Activated CD4-positive, alpha-beta T cell treated with anti-CD3 and anti-CD28 coated beads, Interleukin-2, amount 50 U/mL, for 1 hour (primary cell): ENCODE data around the gene COL4A6.
"Not testable (repeated sequence)": the region's sequence is repeated elsewhere in the genome, so short reads cannot be mapped to it uniquely, and the experiment has no call there.

Experiments
- DNase-seq: peaks from one replicate; pipeline ENCODE4 v3.0.0-alpha.2; 2020

Gene COL4A6

GRCh38 chrX:108399418-108400165 is 38.6 kb downstream of the COL4A6 start:
- no peak for DNase-seq

DNA sequence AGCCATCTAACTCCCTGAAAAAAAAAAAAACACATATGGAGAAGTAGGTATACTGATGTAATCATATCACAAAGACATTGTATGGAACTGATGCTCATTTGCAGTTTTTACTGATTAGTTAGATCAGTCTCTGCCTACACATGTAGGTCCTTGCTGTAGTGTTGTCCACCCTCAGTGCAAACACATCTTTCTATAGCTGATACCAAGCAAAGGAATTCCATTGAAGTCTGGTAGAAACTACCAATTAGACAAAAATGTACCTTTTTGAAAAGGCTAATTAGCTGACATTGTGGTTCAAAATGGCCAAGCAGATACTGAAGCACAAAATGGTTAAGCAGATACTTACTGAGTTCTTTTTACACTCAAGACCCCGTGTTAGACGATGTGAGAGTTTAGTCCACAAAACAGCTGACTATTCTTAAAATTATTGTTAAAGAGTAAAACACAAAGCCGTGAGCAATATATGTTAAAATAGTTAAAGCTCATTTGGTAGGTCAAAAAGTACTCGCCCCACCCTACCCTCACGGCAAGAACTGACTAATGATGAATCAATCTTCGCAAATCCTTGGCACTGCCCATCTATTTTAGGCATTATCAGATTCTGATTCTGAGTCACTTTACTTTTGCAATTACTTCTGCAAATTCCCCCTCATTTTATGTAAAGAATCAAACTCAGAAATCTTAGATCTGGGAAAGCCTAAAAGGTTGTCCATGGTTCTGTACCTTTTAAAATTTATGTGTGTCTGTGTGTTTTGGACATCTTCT is 40.4 kb downstream of the COL4A6 start:
- DNase-seq: no peak

DNA sequence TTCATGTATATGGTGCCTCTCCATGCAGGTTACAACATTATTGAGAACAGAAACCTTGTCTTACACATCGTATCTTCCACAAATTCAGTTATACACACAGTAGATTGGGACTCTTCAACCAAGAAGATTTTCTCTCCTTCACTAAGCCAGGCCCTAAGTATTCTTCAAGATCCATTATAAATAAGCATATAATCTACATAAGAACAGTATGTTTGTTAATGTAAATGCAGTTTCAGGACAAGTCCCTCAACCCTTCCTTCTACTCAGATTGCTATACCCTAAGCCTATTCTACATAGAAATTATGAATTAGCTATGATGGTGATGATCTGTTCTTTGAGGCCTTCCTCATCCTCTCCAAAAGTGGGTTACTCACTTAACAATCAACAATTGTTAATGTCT is 41.2 kb downstream of the COL4A6 start:
- DNase-seq: no peak

- no peak for DNase-seq
Measured at GRCh38 chrX:108396188-108396891, 41.9 kb downstream of the COL4A6 start.

GRCh38 chrX:108390976-108391717 is 47.1 kb downstream of the COL4A6 start:
- not testable (repeated sequence) for DNase-seq

- DNase-seq: no peak
Measured at GRCh38 chrX:108384783-108385182, 53.4 kb downstream of the COL4A6 start.

DNA sequence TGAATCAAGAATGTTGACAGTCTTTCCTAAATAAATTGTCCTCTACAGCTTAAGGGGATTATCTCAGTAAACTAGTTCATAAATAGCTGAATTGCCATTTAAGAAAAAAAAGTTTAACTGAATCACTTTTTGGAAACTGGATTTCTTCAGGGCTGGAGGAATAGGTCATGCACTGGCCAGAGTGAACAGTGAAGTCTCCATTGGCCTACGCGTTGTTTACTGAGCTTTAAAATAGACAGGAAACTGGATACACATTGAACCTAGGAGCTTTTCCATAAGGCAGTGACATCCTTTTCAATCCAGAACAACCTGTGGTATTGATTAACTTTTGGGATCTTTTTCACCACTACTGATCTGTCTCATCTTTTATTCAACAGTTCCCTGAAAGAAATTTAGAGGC is 58.0 kb downstream of the COL4A6 start:
- no peak for DNase-seq

DNA sequence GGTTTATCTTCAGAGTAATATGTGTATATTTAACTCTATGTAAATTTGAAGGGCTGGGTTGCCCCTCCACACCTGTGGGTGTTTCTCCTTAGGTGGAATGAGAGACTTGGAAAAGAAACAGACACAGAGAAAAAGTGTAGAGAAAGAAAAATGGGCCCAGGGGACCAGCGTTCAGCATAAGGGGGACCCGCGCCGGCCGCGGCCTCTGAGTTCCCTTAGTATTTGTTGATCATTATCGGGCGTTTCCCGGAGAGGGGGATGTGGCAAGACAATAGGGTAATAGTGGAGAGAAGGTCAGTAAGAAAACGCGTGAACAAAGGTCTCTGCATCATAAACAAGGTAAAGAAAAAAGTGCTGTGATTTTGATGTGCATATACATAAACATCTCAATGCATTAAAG is 61.4 kb downstream of the COL4A6 start:
- DNase-seq: not testable (repeated sequence)

DNA sequence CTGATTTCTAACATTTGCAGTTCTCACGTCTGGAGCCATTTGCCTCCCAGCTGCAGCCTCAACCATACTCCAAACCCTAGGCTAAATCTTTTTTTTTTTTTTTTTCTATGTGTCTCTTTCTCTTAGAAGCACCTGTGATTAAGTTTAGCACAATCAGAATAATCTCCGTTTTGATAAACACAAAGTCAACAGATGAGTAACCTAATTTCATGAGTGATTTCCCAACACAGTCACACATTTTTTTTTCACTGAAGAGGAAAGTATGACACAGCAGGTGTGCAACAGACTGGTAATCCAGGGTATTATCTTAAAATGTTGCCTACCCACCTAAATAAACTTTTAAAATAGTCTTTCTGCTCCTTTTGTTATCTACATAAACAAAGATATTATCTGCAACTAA is 62.6 kb downstream of the COL4A6 start:
- not testable (repeated sequence) for DNase-seq

DNA sequence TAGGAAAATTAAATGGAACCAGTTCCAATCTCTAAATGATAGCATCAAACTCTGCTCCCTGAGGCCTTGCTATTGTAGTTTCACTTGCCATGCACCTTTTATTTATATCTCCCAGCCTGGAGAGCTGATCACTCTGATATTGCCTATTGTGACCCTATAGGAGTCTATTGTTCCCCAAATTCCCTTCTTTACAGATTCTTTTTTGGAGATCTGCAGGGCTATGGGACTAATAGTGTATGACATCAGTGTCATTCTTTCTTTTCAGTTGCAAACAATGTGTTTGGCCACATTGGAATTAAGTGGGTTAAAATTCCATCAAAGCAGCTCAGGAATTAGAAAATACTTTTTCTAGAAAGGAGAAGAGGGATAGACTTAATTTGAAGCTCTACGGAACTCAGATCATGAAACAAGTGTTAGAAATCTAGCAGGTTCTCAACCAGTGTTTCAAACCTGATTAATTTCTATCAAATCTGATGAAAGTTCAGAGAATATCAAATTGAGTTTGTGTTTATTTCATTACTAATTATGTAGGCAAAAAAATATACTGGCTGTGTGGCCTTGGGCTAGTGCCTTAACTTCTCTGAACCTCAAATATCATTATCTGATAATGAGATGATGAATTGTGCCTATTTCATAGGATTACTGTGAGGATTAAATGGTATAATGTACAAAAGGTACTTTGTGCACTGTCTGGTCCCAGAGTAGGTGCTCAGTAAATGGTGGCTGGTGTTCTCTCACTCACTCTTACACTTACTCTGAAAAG is 71.4 kb downstream of the COL4A6 start:
- no peak for DNase-seq

DNA sequence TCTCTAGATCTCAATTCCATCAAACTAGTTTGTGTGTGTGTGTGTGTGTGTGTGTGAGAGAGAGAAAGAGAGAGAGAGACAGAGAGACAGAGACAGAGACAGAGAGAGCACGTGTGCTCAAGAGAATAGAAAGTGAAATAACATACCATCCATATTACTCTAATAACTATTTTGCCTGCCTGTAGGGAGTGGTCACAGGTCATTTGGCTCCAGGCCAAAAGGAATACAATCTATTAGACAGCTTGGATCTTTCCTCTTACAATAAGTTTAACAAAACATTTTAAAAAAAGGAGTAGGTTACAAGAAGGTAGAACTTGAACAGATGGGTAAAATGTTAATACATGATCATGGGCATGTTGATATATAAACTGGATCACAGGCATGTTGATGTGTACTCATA is 76.2 kb downstream of the COL4A6 start:
- no peak for DNase-seq

DNA sequence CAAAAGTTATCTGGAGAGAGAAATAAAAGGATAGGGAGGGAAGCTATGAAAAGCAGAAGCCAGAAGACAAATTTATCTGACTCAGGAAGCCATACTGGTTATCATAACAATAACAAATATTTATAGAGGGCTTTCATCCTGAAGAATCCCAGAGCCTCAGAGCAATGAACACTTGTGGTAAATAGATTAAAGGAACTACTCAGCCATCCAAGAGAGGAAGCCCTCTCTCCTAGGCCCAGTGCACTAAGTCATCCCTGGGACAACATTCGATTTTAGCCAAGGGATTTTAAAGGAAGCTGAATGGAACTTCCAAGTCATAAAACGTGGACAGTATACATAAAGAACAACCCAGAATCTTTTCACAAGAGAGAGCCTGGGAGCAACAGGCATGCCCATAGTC is 76.9 kb downstream of the COL4A6 start:
- DNase-seq: no peak

DNA sequence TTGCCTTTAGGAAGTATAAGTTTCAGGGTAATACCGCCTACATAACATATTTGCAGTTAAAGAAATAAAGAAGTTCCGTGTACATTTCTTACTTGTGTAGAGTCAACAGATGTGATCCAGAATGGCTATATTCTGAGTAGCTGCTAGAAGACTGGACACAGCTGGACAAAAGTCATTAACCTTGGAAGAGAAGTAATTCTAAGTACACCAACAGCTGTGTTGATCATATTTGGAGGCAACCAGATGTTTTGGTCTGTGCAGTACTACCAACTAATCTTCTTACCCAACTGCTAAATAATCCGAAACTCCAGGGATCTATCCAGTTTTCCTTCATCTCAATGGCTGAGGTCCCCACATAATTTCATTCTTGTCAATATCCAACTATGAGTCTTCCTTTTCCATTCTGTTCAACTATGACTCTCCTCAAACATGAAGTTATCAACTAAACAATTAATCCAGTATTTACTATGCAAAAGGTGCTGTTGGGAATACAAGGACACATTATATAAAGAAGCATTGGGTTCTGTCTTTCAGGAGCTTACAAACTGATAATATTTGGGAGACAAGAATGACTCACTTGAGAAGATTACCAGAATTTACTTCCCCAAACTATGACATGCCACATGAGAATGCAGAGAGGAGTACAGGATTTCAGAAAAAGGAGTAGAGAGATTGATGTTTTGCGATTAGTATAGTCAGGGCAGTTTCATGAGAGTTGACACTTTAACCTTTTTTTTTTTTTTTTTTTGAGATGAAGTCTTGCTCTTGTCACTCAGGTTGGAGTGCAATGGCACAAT is 78.2 kb downstream of the COL4A6 start:
- no peak for DNase-seq

GRCh38 chrX:108353452-108353851 is 84.8 kb downstream of the COL4A6 start:
- no peak for DNase-seq

DNA sequence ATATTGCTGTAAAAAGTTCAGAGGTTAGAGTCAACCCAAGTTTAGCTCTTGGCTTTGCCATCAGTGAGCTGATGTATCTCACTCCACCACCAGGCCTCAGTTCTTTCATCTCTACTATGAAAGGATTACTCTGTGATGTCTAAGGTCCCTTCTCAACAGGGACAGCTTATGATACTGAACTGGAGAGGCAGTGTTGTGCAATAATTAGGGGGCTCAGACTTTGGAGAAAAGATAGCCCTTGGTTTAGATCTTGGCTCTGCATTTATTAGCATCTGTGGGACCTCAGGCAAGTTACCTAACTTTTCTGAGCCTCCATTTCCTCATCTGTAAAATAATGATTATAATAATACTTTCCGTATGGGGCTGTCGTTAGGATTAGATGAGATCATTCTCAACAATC is 89.0 kb downstream of the COL4A6 start:
- no peak for DNase-seq

DNA sequence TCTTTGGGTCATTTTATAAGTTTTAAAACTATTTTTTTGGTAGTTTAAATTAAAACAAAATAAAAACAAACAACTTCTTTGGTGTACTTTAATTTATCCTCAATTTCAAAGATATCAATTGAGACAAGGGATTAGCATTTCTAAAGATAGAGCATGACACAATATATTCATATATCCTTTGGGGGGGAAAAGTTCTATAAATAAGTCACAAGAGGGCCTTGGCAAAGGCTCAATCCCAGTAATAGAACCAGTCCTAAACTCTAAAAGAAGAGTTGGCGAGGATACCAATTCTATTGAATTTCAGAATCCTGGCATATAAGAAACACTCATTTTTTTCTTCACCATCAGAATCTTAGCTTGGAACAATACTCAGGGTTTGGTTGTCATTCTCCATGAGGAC is 89.7 kb downstream of the COL4A6 start:
- no peak for DNase-seq

GRCh38 chrX:108347800-108348199 is 90.4 kb downstream of the COL4A6 start:
- DNase-seq: no peak

DNA sequence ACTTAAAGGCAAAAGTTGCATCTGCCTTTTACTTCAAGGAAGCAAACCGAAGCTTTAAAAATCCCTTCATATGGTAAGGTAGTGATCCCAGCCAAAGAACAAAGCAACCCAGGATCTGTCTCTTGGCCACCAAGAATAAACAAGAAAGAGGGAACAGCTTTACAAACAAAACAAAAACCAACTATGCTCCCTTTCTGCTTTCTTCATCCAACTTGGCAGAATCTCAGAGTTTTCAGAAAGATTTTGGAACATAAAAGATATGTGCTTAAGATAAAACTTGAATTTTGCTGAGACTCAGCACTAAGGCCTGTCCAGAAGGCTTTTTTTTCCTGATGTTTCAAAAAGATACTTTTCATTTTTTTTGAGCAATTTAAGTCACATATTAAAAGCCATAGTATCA is 94.0 kb downstream of the COL4A6 start:
- DNase-seq: no peak

DNA sequence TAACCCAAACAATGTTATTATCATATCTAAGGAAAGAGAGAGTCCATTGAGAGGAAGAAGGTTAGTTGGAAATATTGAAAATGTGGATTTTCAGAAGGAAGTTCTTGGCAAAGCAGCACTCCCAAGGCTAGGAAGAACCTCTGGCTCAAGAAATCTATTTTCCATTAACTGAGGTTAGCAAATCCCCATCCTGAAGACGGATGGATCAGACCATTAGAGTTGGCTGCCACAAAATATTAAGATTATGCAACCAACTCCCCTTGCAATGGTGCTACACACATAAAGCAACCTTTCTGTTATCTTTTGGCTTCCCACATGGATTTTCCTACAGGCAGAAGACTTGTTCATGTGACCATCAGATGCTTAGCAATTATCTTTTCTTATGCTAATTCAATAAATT is 96.3 kb downstream of the COL4A6 start:
- no peak for DNase-seq

DNA sequence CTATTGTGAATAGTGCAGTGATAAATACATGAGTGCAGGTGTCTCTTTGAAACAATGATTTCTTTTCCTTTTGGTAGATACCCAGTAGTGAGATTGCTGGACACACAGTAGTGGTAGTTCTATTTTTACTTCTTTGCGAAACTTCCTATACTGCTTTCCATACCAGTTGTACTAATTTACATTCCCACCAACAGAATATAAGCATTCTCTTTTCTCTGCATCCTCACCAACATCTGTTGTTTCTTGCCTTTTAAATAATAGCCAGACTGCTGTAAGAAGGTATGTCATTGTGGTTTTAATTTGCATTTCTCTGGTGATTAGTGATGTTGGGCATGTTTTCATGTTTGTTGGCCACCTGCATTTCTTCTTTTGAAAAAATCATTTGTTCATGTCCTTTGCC is 105.9 kb downstream of the COL4A6 start:
- no peak for DNase-seq

GRCh38 chrX:108331126-108331909 is 106.9 kb downstream of the COL4A6 start:
- DNase-seq: no peak
